Osteoblast (primary cell): ENCODE data around the gene PLCL1. TPM values are rescaled to one million over a fixed set of nuclear protein-coding genes. Genes with fewer than 3 reads are reported as not detected.

Experiments used
- DNase-seq: peaks from one replicate; pipeline ENCODE4 v3.0.0; 2011; ENCODE audit warnings: low spot score, mixed read lengths; ENCODE audit not compliant: insufficient read length; ENCODE audit errors: missing footprints
- H2AFZ ChIP-seq: 2 replicates; pipeline ENCODE4 v1.6.0; 2011; ENCODE audit warnings: mild to moderate bottlenecking, low read length
- H3K27ac ChIP-seq: 2 replicates; pipeline ENCODE4 v1.5.1; 2011; ENCODE audit warnings: mild to moderate bottlenecking, low read depth, low read length, moderate library complexity
- H3K27me3 ChIP-seq: 2 replicates; pipeline ENCODE4 v1.6.0; 2012; ENCODE audit warnings: mild to moderate bottlenecking, control low read depth, inconsistent platforms, low read length, moderate library complexity; ENCODE audit not compliant: insufficient read depth
- H3K36me3 ChIP-seq: 2 replicates; pipeline ENCODE4 v1.5.1; 2011; ENCODE audit warnings: mild to moderate bottlenecking, low read length, control low read depth, moderate library complexity; ENCODE audit not compliant: insufficient read depth
- H3K4me1 ChIP-seq: 2 replicates; pipeline ENCODE4 v1.5.1; 2011; ENCODE audit warnings: mild to moderate bottlenecking, low read length, control low read depth, moderate library complexity; ENCODE audit not compliant: insufficient read depth
- H3K4me2 ChIP-seq: 2 replicates; pipeline ENCODE4 v1.6.0; 2011; ENCODE audit warnings: mild to moderate bottlenecking, low read length; ENCODE audit not compliant: insufficient read depth
- H3K4me3 ChIP-seq: fragments of 200-600 bp; sonication (generic); 3 replicates; pipeline ENCODE4 v1.5.1; 2012; ENCODE audit warnings: mild to moderate bottlenecking, low read length, inconsistent platforms; ENCODE audit not compliant: insufficient read depth
- H3K79me2 ChIP-seq: 2 replicates; pipeline ENCODE4 v1.6.0; 2012; ENCODE audit warnings: mild to moderate bottlenecking, low read length, control low read depth, inconsistent platforms; ENCODE audit not compliant: insufficient read depth
- H3K9me3 ChIP-seq: 2 replicates; pipeline ENCODE4 v1.5.1; 2011; ENCODE audit warnings: low read depth, low read length, control low read depth
- H4K20me1 ChIP-seq: 2 replicates; pipeline ENCODE4 v1.6.0; 2012; ENCODE audit warnings: mild to moderate bottlenecking, low read length, control low read depth; ENCODE audit not compliant: insufficient read depth
- CTCF ChIP-seq: IDR thresholded peaks from 2 replicates; pipeline ENCODE4 v1.5.1; 2011; ENCODE audit warnings: mild to moderate bottlenecking, low read depth, low read length, moderate library complexity; ENCODE audit errors: extremely low read depth
- total RNA-seq: library from RNA; depleted of rRNA; stranded (reverse); fragments of >200 nt; gene quantifications from 2 replicates; pipeline ENCODE4 v1.2.3, GENCODE V29; 2012

PLCL1 gene
- total RNA-seq, 1 donor = 4.0 TPM

GRCh38 chr2:198143156-198143555, 338.8 kb downstream of the PLCL1 start:
- Histone ChIP-seq H3K9me3 (no peaks in the 10 kb centered on the region), H3K4me3 (no peak overlapping the region), H3K36me3 (no peaks in the 10 kb centered on the region), H3K79me2 (no peaks in the 10 kb centered on the region), H2AFZ (no peak overlapping the region), H3K27ac (no peak overlapping the region), H4K20me1 (no peaks in the 10 kb centered on the region), H3K27me3 (peaks cover 2% of the 10 kb centered on the region), H3K4me2 (no peak overlapping the region), H3K4me1 (no peaks in the 10 kb centered on the region)
- DNase-seq = no peak
- no peak for TF ChIP-seq CTCF

GRCh38 chr2:198143793-198144192, 339.4 kb downstream of the PLCL1 start:
- Histone ChIP-seq H3K27me3 (peaks cover 2% of the 10 kb centered on the region), H3K79me2 (no peaks in the 10 kb centered on the region), H3K9me3 (no peaks in the 10 kb centered on the region), H3K4me2 (no peak overlapping the region), H3K36me3 (no peaks in the 10 kb centered on the region), H4K20me1 (no peaks in the 10 kb centered on the region), H3K4me3 (no peak overlapping the region), H3K27ac (no peak overlapping the region), H3K4me1 (no peaks in the 10 kb centered on the region), H2AFZ (no peak overlapping the region)
- no peak for TF ChIP-seq CTCF
- DNase-seq = no peak

- Histone ChIP-seq H3K4me2 (no peak overlapping the region), H3K4me3 (no peak overlapping the region), H2AFZ (no peak overlapping the region), H4K20me1 (no peaks in the 10 kb centered on the region), H3K79me2 (no peaks in the 10 kb centered on the region), H3K36me3 (no peaks in the 10 kb centered on the region), H3K9me3 (no peaks in the 10 kb centered on the region), H3K27ac (no peak overlapping the region), H3K27me3 (peaks cover 2% of the 10 kb centered on the region), H3K4me1 (no peaks in the 10 kb centered on the region)
- DNase-seq = no peak
- no peak for TF ChIP-seq CTCF
These were observed 340.3 kb downstream of the PLCL1 start for GRCh38 chr2:198144660-198145059.

GRCh38 chr2:198146346-198146940, 342.1 kb downstream of the PLCL1 start:
- no peak for DNase-seq
- H4K20me1 ChIP-seq = no peaks in the 10 kb centered on the region
- no peaks in the 10 kb centered on the region for H3K79me2 ChIP-seq
- no peaks in the 10 kb centered on the region for H3K4me1 ChIP-seq
- no peak overlapping the region for H3K4me3 ChIP-seq
- H3K9me3 ChIP-seq = no peaks in the 10 kb centered on the region
- peaks cover 2% of the 10 kb centered on the region for H3K27me3 ChIP-seq
- H3K27ac ChIP-seq = no peak overlapping the region
- H2AFZ ChIP-seq = no peak overlapping the region
- H3K4me2 ChIP-seq = no peak overlapping the region
- no peak for TF ChIP-seq CTCF
- no peaks in the 10 kb centered on the region for H3K36me3 ChIP-seq
